ENCODE results near the gene SUN3. TPM values are rescaled to one million over a fixed set of nuclear protein-coding genes. Genes with fewer than 3 reads are reported as not detected.

The SUN3 gene
- total RNA-seq, 1 donor from 2014 or later, result not detected

GRCh38 chr7:48045195-48045765, 16.4 kb upstream of the SUN3 start:
- H3K79me2 ChIP-seq (ENCODE audit: low read depth), result no peaks in the 10 kb centered on the region
- H3K4me1 ChIP-seq, result no peaks in the 10 kb centered on the region
- no peak overlapping the region for H3K9ac ChIP-seq
- no peaks in the 10 kb centered on the region for H3K36me3 Mint-ChIP-seq
- H3K27me3 ChIP-seq, result no peaks in the 10 kb centered on the region
- no peaks in the 10 kb centered on the region for H3K9me3 Mint-ChIP-seq
- H2AFZ ChIP-seq (replicated peaks), result no peak overlapping the region
- no peaks in the 10 kb centered on the region for H3K9me3 ChIP-seq (ENCODE audit: low read depth)
- H3K36me3 ChIP-seq, result no peaks in the 10 kb centered on the region
- no peaks in the 10 kb centered on the region for H3F3A ChIP-seq (ENCODE audit: low read depth)
- no peak overlapping the region for H3K4me3 ChIP-seq
- DNase-seq (ENCODE audit: low spot score), result no peak
- H3K4me1 Mint-ChIP-seq, result no peaks in the 10 kb centered on the region
- H3K4me2 ChIP-seq, result no peak overlapping the region
- H3K27ac Mint-ChIP-seq, result no peak overlapping the region
- no peak overlapping the region for H3K4me3 Mint-ChIP-seq
- no peaks in the 10 kb centered on the region for H4K20me1 ChIP-seq (ENCODE audit: low read depth)
- H3K27me3 Mint-ChIP-seq (ENCODE audit: insufficient read depth, low read depth), result peaks cover 14% of the 10 kb centered on the region
- no peak overlapping the region for H3K27ac ChIP-seq
- TF ChIP-seq CTCF (IDR thresholded peaks at IDR 0.05) (no peak), EZH2phosphoT487 (IDR thresholded peaks at IDR 0.05) (no peak), EZH2 (IDR thresholded peaks at IDR 0.05) (no peak)

GRCh38 chr7:48042636-48043035, 13.7 kb upstream of the SUN3 start:
- peak overlapping the region; percentile 26 for H2AFZ ChIP-seq (replicated peaks)
- H3K36me3 Mint-ChIP-seq, result no peaks in the 10 kb centered on the region
- no peak for DNase-seq (ENCODE audit: low spot score)

GRCh38 chr7:48042216-48042615, 13.3 kb upstream of the SUN3 start:
- H3K4me1 Mint-ChIP-seq, result no peaks in the 10 kb centered on the region
- TF ChIP-seq EZH2 (IDR thresholded peaks at IDR 0.05) (no peak), CTCF (IDR thresholded peaks at IDR 0.05) (no peak), EZH2phosphoT487 (IDR thresholded peaks at IDR 0.05) (no peak)
- peaks cover 10% of the 10 kb centered on the region for H3K27me3 Mint-ChIP-seq (ENCODE audit: insufficient read depth, low read depth)

More at GRCh38 chr7:48042636-48043035, 13.7 kb upstream of the SUN3 start:
- Histone ChIP-seq H3K27ac (no peak overlapping the region), H3K36me3 (no peaks in the 10 kb centered on the region), H3K4me1 (no peaks in the 10 kb centered on the region), H3K9me3 (ENCODE audit: low read depth) (no peaks in the 10 kb centered on the region), H3F3A (ENCODE audit: low read depth) (no peaks in the 10 kb centered on the region), H3K9ac (no peak overlapping the region), H4K20me1 (ENCODE audit: low read depth) (no peaks in the 10 kb centered on the region), H3K4me2 (no peak overlapping the region), H3K79me2 (ENCODE audit: low read depth) (no peaks in the 10 kb centered on the region), H3K27me3 (peaks cover 6% of the 10 kb centered on the region), H3K4me3 (no peak overlapping the region)
- Mint-ChIP-seq H3K27ac (no peak overlapping the region), H3K4me1 (no peaks in the 10 kb centered on the region), H3K27me3 (ENCODE audit: insufficient read depth, low read depth) (peaks cover 9% of the 10 kb centered on the region), H3K4me3 (no peak overlapping the region), H3K9me3 (no peaks in the 10 kb centered on the region)
- no peak for TF ChIP-seq EZH2phosphoT487 (IDR thresholded peaks at IDR 0.05)
- TF ChIP-seq EZH2 (IDR thresholded peaks at IDR 0.05), result no peak
- no peak for TF ChIP-seq CTCF (IDR thresholded peaks at IDR 0.05)

More at GRCh38 chr7:48042216-48042615, 13.3 kb upstream of the SUN3 start:
- Histone ChIP-seq H3K4me3 (no peak overlapping the region), H3K27me3 (peaks cover 10% of the 10 kb centered on the region), H3F3A (ENCODE audit: low read depth) (no peaks in the 10 kb centered on the region), H3K79me2 (ENCODE audit: low read depth) (no peaks in the 10 kb centered on the region), H3K4me2 (no peak overlapping the region), H3K27ac (no peak overlapping the region), H4K20me1 (ENCODE audit: low read depth) (no peaks in the 10 kb centered on the region), H3K9ac (no peak overlapping the region), H3K4me1 (no peaks in the 10 kb centered on the region), H3K9me3 (ENCODE audit: low read depth) (no peaks in the 10 kb centered on the region), H3K36me3 (no peaks in the 10 kb centered on the region), H2AFZ (replicated peaks) (no peak overlapping the region)
- DNase-seq (ENCODE audit: low spot score), result no peak
- Mint-ChIP-seq H3K9me3 (no peaks in the 10 kb centered on the region), H3K27ac (no peak overlapping the region), H3K36me3 (no peaks in the 10 kb centered on the region), H3K4me3 (no peak overlapping the region)

All from neural progenitor cell (in vitro differentiated cells).